AG10803 (cell line): ENCODE measurements around the gene ADAM33.

ENCODE experiments used
- DNase-seq: peaks from one replicate; pipeline ENCODE4 v3.0.0; 2010; ENCODE audit warnings: low read depth
- H3K4me3 ChIP-seq: 2 replicates; pipeline ENCODE4 v1.5.1; 2011; ENCODE audit warnings: mild to moderate bottlenecking, low read length, control low read depth
- TF ChIP-seq, protein P1 (sequence below): conservative IDR thresholded peaks from 2 replicates; pipeline ENCODE4 v1.5.1; 2011; ENCODE audit warnings: mild to moderate bottlenecking, low read length, control low read depth, inconsistent platforms

ADAM33 gene

DNA sequence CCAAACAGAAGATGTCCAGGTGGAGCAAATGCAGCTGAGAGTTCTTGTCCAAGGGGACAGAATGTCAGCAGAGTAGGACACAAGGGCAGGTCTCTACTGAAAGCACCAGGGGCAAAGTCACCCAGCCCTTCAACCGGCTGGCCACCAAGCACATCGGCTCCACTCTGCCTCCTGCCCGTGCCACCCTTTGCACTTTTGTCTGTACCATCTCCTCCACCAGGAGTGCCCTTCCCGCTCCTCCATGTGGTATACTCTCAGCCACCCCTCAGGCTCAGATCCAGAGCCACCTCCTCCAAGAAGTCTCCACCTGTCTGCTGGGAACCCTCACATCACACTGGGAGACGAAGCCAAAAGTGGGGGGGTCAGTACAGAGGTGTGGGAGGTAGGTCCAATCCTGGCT lies 46.5 kb upstream of the ADAM33 start:
- no peak for DNase-seq
- TF ChIP-seq, protein P1, sequence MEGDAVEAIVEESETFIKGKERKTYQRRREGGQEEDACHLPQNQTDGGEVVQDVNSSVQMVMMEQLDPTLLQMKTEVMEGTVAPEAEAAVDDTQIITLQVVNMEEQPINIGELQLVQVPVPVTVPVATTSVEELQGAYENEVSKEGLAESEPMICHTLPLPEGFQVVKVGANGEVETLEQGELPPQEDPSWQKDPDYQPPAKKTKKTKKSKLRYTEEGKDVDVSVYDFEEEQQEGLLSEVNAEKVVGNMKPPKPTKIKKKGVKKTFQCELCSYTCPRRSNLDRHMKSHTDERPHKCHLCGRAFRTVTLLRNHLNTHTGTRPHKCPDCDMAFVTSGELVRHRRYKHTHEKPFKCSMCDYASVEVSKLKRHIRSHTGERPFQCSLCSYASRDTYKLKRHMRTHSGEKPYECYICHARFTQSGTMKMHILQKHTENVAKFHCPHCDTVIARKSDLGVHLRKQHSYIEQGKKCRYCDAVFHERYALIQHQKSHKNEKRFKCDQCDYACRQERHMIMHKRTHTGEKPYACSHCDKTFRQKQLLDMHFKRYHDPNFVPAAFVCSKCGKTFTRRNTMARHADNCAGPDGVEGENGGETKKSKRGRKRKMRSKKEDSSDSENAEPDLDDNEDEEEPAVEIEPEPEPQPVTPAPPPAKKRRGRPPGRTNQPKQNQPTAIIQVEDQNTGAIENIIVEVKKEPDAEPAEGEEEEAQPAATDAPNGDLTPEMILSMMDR = no peak
- H3K4me3 ChIP-seq = no peak overlapping the region

DNA sequence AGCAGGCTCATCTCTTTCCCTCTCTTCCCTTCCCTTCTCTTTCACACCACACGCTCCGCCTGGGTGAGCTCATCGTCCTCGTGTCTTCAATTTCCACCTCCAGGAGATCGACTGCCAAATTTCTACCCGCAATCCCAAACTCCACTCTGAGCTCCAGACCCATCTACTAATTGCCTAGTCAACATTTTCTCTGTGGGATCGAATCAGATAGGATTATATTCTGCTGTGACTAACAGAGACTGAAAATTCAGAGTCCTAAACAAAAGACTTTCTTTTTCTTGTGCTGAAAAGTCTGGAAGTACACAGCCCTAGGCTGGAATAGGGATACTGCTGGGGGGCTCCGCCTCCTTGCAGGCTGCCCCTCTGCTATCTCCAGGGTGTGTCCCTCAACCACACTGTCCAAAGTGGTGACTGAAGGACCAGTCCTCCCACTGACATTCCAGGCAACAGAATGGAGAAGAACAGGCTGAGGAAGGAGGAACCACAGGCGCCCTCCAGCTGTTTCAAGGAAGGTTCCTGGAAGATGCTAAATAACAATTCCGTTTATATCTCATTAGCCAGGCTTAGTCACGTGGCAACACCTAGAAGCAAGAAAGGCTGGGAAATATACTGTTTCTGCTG lies 45.7 kb upstream of the ADAM33 start:
- peak; percentile 66 for DNase-seq
- TF ChIP-seq, protein P1 = peak; percentile 21
- H3K4me3 ChIP-seq = peak overlapping the region; percentile 48

DNA sequence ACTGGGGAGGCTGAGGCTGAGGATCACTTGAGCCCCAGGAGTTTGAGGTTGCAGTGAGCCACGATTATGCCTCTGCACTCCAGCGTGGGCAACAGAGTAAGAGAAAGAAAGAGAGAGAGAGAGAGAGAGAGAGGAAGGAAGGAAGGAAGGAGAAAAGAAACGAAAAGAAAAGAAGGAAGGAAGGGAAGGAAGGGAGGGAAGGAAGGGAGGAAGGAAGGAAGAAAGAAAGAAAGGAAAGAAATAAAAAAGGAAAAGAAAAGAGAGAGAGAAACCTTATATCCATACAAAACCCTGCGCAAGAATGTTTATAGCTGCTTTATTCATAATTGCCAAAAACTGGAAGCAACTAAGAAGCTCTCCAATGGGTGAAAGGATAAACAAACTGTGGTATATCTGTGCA lies 42.5 kb upstream of the ADAM33 start:
- no peak for DNase-seq
- TF ChIP-seq, protein P1 = no peak
- no peak overlapping the region for H3K4me3 ChIP-seq

DNA sequence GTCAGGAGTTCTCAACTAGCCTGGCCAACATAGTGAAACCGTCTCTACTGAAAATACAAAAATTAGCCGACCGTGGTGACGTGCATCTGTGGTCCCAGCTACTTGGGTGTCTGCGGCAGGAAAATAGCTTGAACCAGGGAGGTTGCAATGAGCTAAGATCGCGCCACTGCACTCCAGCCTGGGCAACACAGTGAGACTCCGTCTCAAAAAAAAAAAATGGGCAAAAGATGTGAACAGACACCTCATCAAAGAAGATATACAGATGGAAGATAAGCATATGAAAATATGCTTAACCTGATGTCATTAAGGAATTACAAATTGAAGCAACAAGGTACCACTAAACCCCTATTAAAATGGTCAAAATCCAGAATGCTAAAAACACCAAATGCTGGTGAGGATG lies 41.5 kb upstream of the ADAM33 start:
- TF ChIP-seq, protein P1 = no peak
- H3K4me3 ChIP-seq = no peak overlapping the region
- no peak for DNase-seq

DNA sequence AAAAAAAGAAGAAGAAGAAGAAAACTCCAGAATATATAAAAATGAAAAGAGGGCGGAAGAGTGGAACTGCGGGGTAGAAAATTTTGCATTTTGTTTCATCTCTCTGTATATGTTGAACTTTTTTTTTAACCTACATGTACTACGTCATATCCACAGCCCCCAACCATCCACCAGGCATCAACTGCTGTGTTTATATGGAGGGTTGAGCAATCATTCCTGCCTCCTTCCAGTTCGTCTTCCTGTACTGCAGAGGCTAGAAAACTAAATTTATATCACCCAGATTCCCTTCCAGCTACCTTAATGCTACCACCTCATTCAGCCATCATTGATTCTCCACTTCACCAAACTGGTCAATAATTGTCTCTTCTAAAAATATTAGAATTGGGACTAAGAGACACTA lies 40.1 kb upstream of the ADAM33 start:
- H3K4me3 ChIP-seq = no peak overlapping the region
- no peak for DNase-seq
- TF ChIP-seq, protein P1 = no peak

DNA sequence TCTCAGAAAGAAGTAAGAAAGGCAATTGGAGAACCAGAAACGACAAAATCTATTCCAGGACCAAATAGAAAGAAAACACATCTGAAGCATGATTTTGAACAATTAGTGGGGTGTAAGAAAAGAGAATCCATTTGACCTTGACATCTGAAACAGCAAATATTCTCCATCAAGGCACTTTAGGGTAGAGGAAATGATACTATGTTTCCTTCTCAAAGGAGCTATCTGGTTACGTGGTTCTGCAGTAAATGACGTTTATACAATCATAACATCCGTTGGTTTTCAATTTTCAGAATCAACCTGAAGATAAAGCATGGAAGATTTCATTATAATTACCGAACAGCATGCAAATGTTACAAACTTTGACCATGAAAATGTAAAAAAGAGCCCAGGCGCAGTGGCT lies 38.8 kb upstream of the ADAM33 start:
- DNase-seq = no peak
- no peak overlapping the region for H3K4me3 ChIP-seq
- TF ChIP-seq, protein P1 = no peak

DNA sequence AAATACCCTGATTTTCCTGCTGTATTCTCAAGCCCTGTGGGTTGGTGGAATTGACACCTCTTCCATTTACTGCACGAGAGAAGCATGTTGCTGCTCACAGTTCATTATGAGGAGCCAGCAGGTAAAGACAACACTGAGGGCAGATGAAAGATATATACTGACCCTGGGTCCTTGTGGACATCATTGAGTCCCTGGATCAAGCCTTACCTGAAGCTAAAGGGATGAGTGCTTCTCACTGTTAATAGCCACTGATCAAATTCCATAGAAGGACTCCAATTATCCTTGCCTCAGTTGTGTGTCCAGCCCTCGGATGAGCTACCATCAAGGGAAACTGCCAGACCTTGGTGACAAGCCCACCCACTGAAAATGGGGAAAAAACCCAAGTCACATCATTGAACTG lies 38.3 kb upstream of the ADAM33 start:
- H3K4me3 ChIP-seq = no peak overlapping the region
- TF ChIP-seq, protein P1 = no peak
- no peak for DNase-seq
